MCF 10A (cell line): ENCODE data around the gene DZANK1. TPM values are rescaled to one million over a fixed set of nuclear protein-coding genes. Genes with fewer than 3 reads are reported as not detected.
A peak's percentile ranks its signal among the peaks of the same experiment; 100 is the strongest.

ENCODE experiments used
- BruUV-seq: library from RNA; stranded (reverse); fragments of 400-500 nt; replicated peaks from 2 replicates; lab custom pipeline; 2021; lab: Mats Ljungman, UMichigan
- CTCF ChIA-PET: fragments of 300-600 bp; sonication (Branson Sonifier 250); formaldehyde crosslinking; extraction: SDS; loops from one replicate; lab custom pipeline; 2021; ENCODE audit warnings: antibody characterized with exemption, inconsistent platforms; lab: Yijun Ruan, JAX
- POLR2A ChIA-PET: fragments of 300-600, 350-650 bp; sonication (Branson Sonifier 250); formaldehyde crosslinking; extraction: SDS; loops from one replicate; lab custom pipeline; 2020; ENCODE audit warnings: antibody characterized with exemption, inconsistent platforms; lab: Yijun Ruan, JAX
- DNase-seq: peaks from one replicate; pipeline ENCODE4 v3.0.0-alpha.2; 2018; ENCODE audit not compliant: unreplicated experiment
- H3K27ac Mint-ChIP-seq: one replicate; pipeline ENCODE4 v1.8.0; 2022; ENCODE audit warnings: mild to moderate bottlenecking, low read depth, mixed read lengths; ENCODE audit not compliant: unreplicated experiment
- H3K27me3 Mint-ChIP-seq: one replicate; pipeline ENCODE4 v1.8.0; 2022; ENCODE audit warnings: mixed read lengths; ENCODE audit not compliant: insufficient read depth, unreplicated experiment
- H3K36me3 Mint-ChIP-seq: one replicate; pipeline ENCODE4 v1.8.0; 2022; ENCODE audit warnings: mild to moderate bottlenecking, moderate library complexity, mixed read lengths; ENCODE audit not compliant: insufficient read depth, unreplicated experiment
- H3K4me1 Mint-ChIP-seq: one replicate; pipeline ENCODE4 v1.8.0; 2022; ENCODE audit warnings: mixed read lengths; ENCODE audit not compliant: insufficient read depth, unreplicated experiment
- H3K4me3 Mint-ChIP-seq: one replicate; pipeline ENCODE4 v1.8.0; 2022; ENCODE audit warnings: mild to moderate bottlenecking, moderate library complexity, mixed read lengths; ENCODE audit not compliant: unreplicated experiment
- H3K9me3 Mint-ChIP-seq: one replicate; pipeline ENCODE4 v1.8.0; 2022; ENCODE audit warnings: mixed read lengths; ENCODE audit not compliant: unreplicated experiment
- CTCF ChIP-seq: fragments of 200-600 bp; IDR thresholded peaks from one replicate; pipeline ENCODE4 v1.8.0; 2022; ENCODE audit warnings: antibody characterized with exemption, mild to moderate bottlenecking; ENCODE audit not compliant: unreplicated experiment
- intact Hi-C: fragments of 100-400 bp; cut with micrococcal nuclease; formaldehyde crosslinking; loops from 2 replicates; pipeline ENCODE4 v1.14.1; 2022
- total RNA-seq: library from RNA; stranded (reverse); gene quantifications from 2 replicates; pipeline ENCODE4 v1.2.3, GENCODE V29; 2022

DZANK1 gene
- total RNA-seq, 1 experiment from 2014 or later = 2.5 TPM

- DNase-seq = no peak
- Mint-ChIP-seq H3K4me3 (no peak overlapping the region), H3K9me3 (no peaks in the 10 kb centered on the region), H3K27ac (no peak overlapping the region), H3K36me3 (no peaks in the 10 kb centered on the region), H3K27me3 (no peaks in the 10 kb centered on the region), H3K4me1 (no peaks in the 10 kb centered on the region)
- no peak for TF ChIP-seq CTCF
- intact Hi-C loops = loop anchor here (5.0 to 10.0 kb wide), 2 partner anchors 220 to 792 kb away; no protein-coding TSS in a partner anchor
- no TSS peak for BruUV-seq
- ChIA-PET POLR2A (interaction anchor here (1.6 to 2.2 kb wide), 2 partner anchors 55 to 95 kb away, joined by 7 to 8 read pairs; partner anchors contain the start of genes DZANK1, POLR3F and SEC23B), CTCF (interaction anchor here (0.7 to 2.6 kb wide), 16 partner anchors 9 to 1690 kb away, joined by 3 to 11 read pairs (median 6); partner anchors contain the start of genes DZANK1 and POLR3F)
These were observed 54.5 kb downstream of the DZANK1 start for GRCh38 chr20:18412221-18412901.

- CTCF ChIA-PET = interaction anchor here (0.6 to 1.1 kb wide), 6 partner anchors 10 to 303 kb away, joined by 3 to 4 read pairs (median 4); no protein-coding TSS in a partner anchor
- no peak overlapping the region for H3K4me3 Mint-ChIP-seq
These were observed 61.0 kb downstream of the DZANK1 start for GRCh38 chr20:18405826-18406225.

GRCh38 chr20:18404172-18404571 is 62.7 kb downstream of the DZANK1 start:
- POLR2A ChIA-PET = interaction anchor here (0.7 kb wide), 1 partner anchor 81 kb away, joined by 3 read pairs; no protein-coding TSS in a partner anchor
- CTCF ChIA-PET = interaction anchor here (0.6 to 1.8 kb wide), 6 partner anchors 8 to 407 kb away, joined by 3 to 5 read pairs (median 4); no protein-coding TSS in a partner anchor
- Mint-ChIP-seq H3K27ac (no peak overlapping the region), H3K4me3 (no peak overlapping the region), H3K27me3 (no peaks in the 10 kb centered on the region), H3K9me3 (no peaks in the 10 kb centered on the region), H3K36me3 (peaks cover 11% of the 10 kb centered on the region), H3K4me1 (peaks cover 6% of the 10 kb centered on the region)
- intact Hi-C loops = no loop called here
- TF ChIP-seq CTCF = no peak
- DNase-seq = peak; percentile 14
- no TSS peak for BruUV-seq

More at GRCh38 chr20:18405826-18406225, 61.0 kb downstream of the DZANK1 start:
- Mint-ChIP-seq H3K27ac (no peak overlapping the region), H3K9me3 (no peaks in the 10 kb centered on the region), H3K36me3 (peaks cover 11% of the 10 kb centered on the region), H3K4me1 (peaks cover 6% of the 10 kb centered on the region), H3K27me3 (no peaks in the 10 kb centered on the region)
- no TSS peak for BruUV-seq
- no peak for TF ChIP-seq CTCF
- no peak for DNase-seq
- POLR2A ChIA-PET = interaction anchor here (0.6 kb wide), 2 partner anchors 102 to 1401 kb away, joined by 3 read pairs; partner anchors contain the start of gene SEC23B
- intact Hi-C loops = no loop called here

GRCh38 chr20:18403269-18403668 is 63.6 kb downstream of the DZANK1 start:
- no TSS peak for BruUV-seq
- Mint-ChIP-seq H3K4me3 (no peak overlapping the region), H3K9me3 (no peaks in the 10 kb centered on the region), H3K36me3 (peaks cover 11% of the 10 kb centered on the region), H3K4me1 (peaks cover 6% of the 10 kb centered on the region), H3K27me3 (no peaks in the 10 kb centered on the region), H3K27ac (no peak overlapping the region)
- ChIA-PET CTCF (interaction anchor here (0.7 to 1.8 kb wide), 3 partner anchors 9 to 99 kb away, joined by 4 to 5 read pairs (median 5); no protein-coding TSS in a partner anchor), POLR2A (no interaction called here)
- intact Hi-C loops = no loop called here
- no peak for TF ChIP-seq CTCF
- no peak for DNase-seq
